Measurements from ENCODE around the gene GTF2A1. TPM values are rescaled to one million over a fixed set of nuclear protein-coding genes. Genes with fewer than 3 reads are reported as not detected.

The GTF2A1 gene
- total RNA-seq, 1 donor from 2014 or later: 63.1 TPM

DNA sequence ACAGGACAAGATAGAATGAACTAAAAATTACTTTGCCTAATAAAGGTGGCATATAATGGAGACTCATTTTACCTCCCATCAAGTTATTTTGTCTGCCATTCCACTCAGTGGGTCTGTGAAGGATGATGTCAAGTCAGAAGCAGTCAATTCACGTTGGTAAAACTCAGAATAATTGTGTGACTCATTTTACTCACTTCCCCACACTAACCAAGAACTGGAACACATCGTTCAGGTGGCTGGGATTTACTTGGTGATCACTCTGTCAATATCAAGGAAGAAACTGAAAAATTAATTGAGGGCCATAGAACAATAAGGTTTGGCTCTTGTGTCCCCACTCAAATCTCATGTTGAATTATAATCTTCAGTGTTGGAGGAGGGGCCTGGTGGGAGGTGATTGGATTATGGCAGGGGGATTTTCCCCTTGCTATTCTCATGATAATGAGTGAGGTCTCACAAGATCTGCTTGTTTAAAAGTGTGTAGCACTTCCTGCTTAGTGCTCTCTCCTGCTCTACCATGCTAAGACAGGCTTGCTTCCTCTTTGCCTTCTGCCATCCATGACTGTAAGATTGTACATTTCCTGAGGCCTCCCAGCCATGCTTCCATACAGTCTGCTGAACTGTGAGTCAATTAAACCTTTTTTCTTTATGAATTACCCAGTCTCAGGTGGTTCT, 35.7 kb upstream of the GTF2A1 start:
- H3K9me3 ChIP-seq (ENCODE audit: low read depth): no peaks in the 10 kb centered on the region
- H3F3A ChIP-seq (ENCODE audit: low read depth): no peaks in the 10 kb centered on the region
- no peaks in the 10 kb centered on the region for H3K27me3 ChIP-seq
- Mint-ChIP-seq H3K36me3 (peaks cover 29% of the 10 kb centered on the region), H3K27ac (no peak overlapping the region), H3K27me3 (ENCODE audit: insufficient read depth, low read depth) (peaks cover 3% of the 10 kb centered on the region), H3K4me1 (peaks cover 7% of the 10 kb centered on the region), H3K4me3 (no peak overlapping the region), H3K9me3 (peaks cover 5% of the 10 kb centered on the region)
- TF ChIP-seq CTCF (IDR thresholded peaks at IDR 0.05): no peak
- no peak for TF ChIP-seq EZH2phosphoT487 (IDR thresholded peaks at IDR 0.05)
- TF ChIP-seq EZH2 (IDR thresholded peaks at IDR 0.05): no peak
- H2AFZ ChIP-seq (replicated peaks): no peak overlapping the region
- H3K36me3 ChIP-seq: no peaks in the 10 kb centered on the region
- no peak overlapping the region for H3K27ac ChIP-seq
- no peak overlapping the region for H3K4me3 ChIP-seq
- no peaks in the 10 kb centered on the region for H4K20me1 ChIP-seq (ENCODE audit: low read depth)
- peaks cover 10% of the 10 kb centered on the region for H3K4me1 ChIP-seq
- H3K9ac ChIP-seq: no peak overlapping the region
- no peak for DNase-seq (ENCODE audit: low spot score)
- H3K79me2 ChIP-seq (ENCODE audit: low read depth): no peaks in the 10 kb centered on the region
- H3K4me2 ChIP-seq: no peak overlapping the region

DNA sequence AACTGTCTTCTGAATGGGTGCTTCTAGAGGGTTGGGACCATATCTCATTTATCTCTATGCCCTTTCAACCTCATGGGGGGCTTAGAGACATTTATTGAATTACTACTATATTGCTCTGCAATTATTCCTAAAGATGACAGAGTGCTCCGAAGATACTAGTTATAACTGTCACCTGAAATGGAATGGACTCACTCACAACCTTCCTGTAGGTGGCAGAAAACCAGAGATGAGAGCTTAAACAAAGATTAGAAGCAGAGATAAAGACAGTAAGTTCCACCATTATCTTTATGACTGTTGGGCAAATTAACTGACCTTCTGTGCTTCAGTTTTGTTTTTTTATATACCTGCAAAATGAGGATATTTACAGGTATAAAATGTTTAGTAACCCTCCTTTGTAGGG, 31.5 kb upstream of the GTF2A1 start:
- no peaks in the 10 kb centered on the region for H3K79me2 ChIP-seq (ENCODE audit: low read depth)
- no peak overlapping the region for H2AFZ ChIP-seq (replicated peaks)
- Mint-ChIP-seq H3K4me3 (no peak overlapping the region), H3K36me3 (peaks cover 15% of the 10 kb centered on the region), H3K27me3 (ENCODE audit: insufficient read depth, low read depth) (peaks cover 3% of the 10 kb centered on the region), H3K4me1 (peaks cover 7% of the 10 kb centered on the region), H3K9me3 (peaks cover 3% of the 10 kb centered on the region), H3K27ac (no peak overlapping the region)
- no peak for DNase-seq (ENCODE audit: low spot score)
- H3K4me3 ChIP-seq: no peak overlapping the region
- H3K36me3 ChIP-seq: no peaks in the 10 kb centered on the region
- peak; percentile 24 for TF ChIP-seq CTCF (IDR thresholded peaks at IDR 0.05)
- no peak for TF ChIP-seq EZH2 (IDR thresholded peaks at IDR 0.05)
- H3K9me3 ChIP-seq (ENCODE audit: low read depth): no peaks in the 10 kb centered on the region
- H3K4me2 ChIP-seq: no peak overlapping the region
- H4K20me1 ChIP-seq (ENCODE audit: low read depth): no peaks in the 10 kb centered on the region
- no peaks in the 10 kb centered on the region for H3F3A ChIP-seq (ENCODE audit: low read depth)
- H3K27me3 ChIP-seq: no peaks in the 10 kb centered on the region
- no peak overlapping the region for H3K27ac ChIP-seq
- H3K4me1 ChIP-seq: peaks cover 10% of the 10 kb centered on the region
- no peak overlapping the region for H3K9ac ChIP-seq

DNA sequence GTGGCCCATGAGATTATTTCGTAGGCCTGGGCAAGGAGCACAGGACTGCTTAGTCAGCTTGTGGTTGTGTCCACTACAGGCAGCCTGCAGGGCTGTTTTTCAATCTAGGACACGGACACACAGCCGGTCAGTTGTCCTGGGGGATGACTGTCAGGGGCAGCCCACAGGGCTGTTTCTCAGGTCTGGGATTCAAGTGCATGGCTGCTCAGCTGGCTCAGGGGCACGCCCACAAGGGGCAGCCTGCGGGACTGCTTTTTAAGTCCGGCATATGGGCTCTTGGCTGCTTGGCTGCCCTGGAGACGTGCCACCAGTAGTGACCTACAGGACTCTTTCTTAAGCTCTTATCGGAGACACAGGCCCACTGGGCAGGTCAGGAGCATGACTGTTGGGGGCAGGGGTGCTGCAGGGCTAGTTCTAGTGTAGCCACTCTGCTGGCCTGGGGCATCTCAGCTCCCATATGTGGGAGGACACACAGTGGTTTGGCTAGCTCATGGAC, 26.6 kb upstream of the GTF2A1 start:
- H3K9ac ChIP-seq: no peak overlapping the region
- DNase-seq (ENCODE audit: low spot score): no peak
- H3K27ac Mint-ChIP-seq: no peak overlapping the region

More for the DNA sequence above, 26.6 kb upstream of the GTF2A1 start:
- Mint-ChIP-seq H3K4me1 (no peaks in the 10 kb centered on the region), H3K4me3 (no peak overlapping the region), H3K9me3 (peaks cover 25% of the 10 kb centered on the region), H3K27me3 (ENCODE audit: insufficient read depth, low read depth) (peaks cover 5% of the 10 kb centered on the region), H3K36me3 (peaks cover 6% of the 10 kb centered on the region)
- H3K4me3 ChIP-seq: no peak overlapping the region
- H3K36me3 ChIP-seq: peaks cover 6% of the 10 kb centered on the region
- no peak overlapping the region for H3K27ac ChIP-seq
- H3F3A ChIP-seq (ENCODE audit: low read depth): no peaks in the 10 kb centered on the region
- H3K9me3 ChIP-seq (ENCODE audit: low read depth): peaks cover 8% of the 10 kb centered on the region
- no peaks in the 10 kb centered on the region for H3K4me1 ChIP-seq
- TF ChIP-seq EZH2 (IDR thresholded peaks at IDR 0.05): no peak
- TF ChIP-seq EZH2phosphoT487 (IDR thresholded peaks at IDR 0.05): no peak
- TF ChIP-seq CTCF (IDR thresholded peaks at IDR 0.05): no peak
- no peak overlapping the region for H3K4me2 ChIP-seq
- H3K27me3 ChIP-seq: no peaks in the 10 kb centered on the region
- H4K20me1 ChIP-seq (ENCODE audit: low read depth): no peaks in the 10 kb centered on the region
- H3K79me2 ChIP-seq (ENCODE audit: low read depth): no peaks in the 10 kb centered on the region
- no peak overlapping the region for H2AFZ ChIP-seq (replicated peaks)

All from neural progenitor cell (in vitro differentiated cells).